HepG2 (cell line): ENCODE measurements around the gene NGEF.

Source experiments
- DZIP1 ChIP-seq: sonication (generic); formaldehyde crosslinking; IDR thresholded peaks from 2 replicates; pipeline ENCODE4 v1.5.0; 2020; ENCODE audit warnings: mild to moderate bottlenecking, missing genetic modification reagents
- REST ChIP-seq, 2 experiments: IDR thresholded peaks; 2 replicates each; pipeline ENCODE4 v1.6.1; 2011 to 2012; ENCODE audit warnings: low read length in 2 of 2, borderline replicate concordance in 1 of 2, low read depth in 1 of 2, mild to moderate bottlenecking in 1 of 2, moderate library complexity in 1 of 2
- SMARCE1 ChIP-seq: fragments of 450-650 bp; IDR thresholded peaks from 2 replicates; pipeline ENCODE4 v1.6.1; 2017; ENCODE audit warnings: borderline replicate concordance
- ZBTB2 ChIP-seq: sonication (generic); formaldehyde crosslinking; IDR thresholded peaks from 2 replicates; pipeline ENCODE4 v1.8.0; 2022; ENCODE audit warnings: low read depth, missing genetic modification reagents

- TF ChIP-seq REST (IDR thresholded peaks at IDR 0.05; ENCODE audit: borderline replicate concordance in 1 of 2, low read depth in 1 of 2, low read length in 2 of 2) (no peak), SMARCE1 (no peak), DZIP1 (CRISPR knock-in tag) (no peak), ZBTB2 (CRISPR knock-in tag) (no peak)
These were observed 125.7 kb downstream of the NGEF start for GRCh38 chr2:232887171-232887850.
